NCI-H2227 treated with DMSO at 0.1 percent for 48 hours (cell line): Measurements from ENCODE around the gene TRIM17.
A peak's percentile ranks its signal among the peaks of the same experiment; 100 is the strongest.
"Not testable (repeated sequence)": the region's sequence is repeated elsewhere in the genome, so short reads cannot be mapped to it uniquely, and the experiment has no call there.

Experiments used
- DNase-seq: peaks from one replicate; lab custom pipeline; 2025; lab: John Stamatoyannopoulos, UW

Gene TRIM17

DNA sequence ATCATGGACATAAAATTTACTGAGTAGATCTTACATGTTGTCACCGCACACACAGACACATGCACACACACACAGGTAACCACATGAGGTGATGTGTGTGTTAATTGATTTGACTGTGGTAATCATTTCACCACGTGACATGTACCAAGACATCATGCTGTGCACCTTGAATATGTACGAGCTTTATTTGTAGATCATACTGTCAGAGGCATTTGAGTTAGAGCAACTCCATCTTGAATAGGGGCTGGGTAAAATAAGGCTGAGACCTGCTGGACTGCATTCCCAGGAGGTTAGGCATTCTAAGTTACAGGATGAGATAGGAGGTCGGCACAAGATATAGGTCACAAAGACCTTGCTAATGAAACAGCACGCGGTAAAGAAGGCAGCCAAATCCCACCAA is 31.7 kb upstream of the TRIM17 start:
- no peak for DNase-seq

DNA sequence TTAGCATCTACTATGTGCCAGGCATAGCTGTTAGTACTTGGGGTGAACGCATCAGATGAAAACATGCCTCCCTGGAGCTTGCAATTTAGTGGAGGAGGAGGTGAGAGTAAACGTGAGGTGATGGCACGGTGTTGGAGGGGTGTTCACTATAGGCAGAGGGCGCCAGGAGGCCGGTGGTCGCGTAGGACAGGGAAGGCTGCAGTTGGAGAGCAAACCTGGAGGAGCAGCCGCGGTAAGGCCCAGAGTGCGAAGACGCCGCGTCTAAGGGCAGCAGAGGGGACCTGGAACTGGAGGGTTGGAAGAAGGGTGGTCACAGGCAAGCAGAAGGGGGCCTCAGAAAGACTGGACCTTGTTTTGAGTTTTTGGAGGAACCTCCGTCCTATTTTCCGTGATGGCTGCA is 30.2 kb upstream of the TRIM17 start:
- no peak for DNase-seq

- DNase-seq = peak; percentile 40
These were observed 29.4 kb upstream of the TRIM17 start for GRCh38 chr1:228445843-228446650.

- DNase-seq = no peak
These were observed 28.8 kb upstream of the TRIM17 start for GRCh38 chr1:228445490-228445842.

- no peak for DNase-seq
These were observed 26.7 kb upstream of the TRIM17 start for GRCh38 chr1:228443395-228443794.

DNA sequence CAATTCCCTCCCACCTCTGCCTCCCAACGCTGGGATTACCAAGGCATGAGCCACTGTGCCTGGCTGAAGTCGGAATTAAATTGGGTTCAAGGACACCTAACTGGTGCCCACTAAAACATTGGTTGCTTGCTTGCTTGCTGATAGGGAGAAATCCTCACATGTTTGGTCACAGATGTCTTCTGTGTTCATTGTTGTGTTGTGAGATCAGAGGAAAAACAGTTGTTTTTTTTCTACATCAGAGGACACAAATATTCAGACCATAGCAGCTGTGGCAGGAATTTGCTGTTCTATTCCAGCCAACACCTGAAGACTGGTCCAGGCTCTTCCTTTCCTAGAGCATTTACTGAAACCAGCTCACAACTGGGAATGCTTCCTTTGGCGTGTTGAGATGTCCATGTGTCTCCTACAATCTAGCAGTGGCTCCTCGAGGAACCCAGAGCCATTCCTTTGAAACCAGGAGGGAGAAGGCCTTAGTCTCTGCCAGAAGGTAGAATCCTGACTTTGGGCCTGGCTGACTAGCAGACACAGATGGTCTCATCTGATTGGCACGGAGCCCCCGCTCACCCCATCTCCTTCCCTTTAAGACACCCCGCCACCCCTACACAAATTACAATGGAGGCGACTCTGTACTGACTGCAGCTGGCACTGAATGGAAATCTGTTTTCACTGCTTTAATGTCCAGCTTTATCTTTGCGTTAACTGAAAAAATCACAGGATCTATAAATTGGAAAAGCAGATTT is 24.3 kb upstream of the TRIM17 start:
- no peak for DNase-seq

DNA sequence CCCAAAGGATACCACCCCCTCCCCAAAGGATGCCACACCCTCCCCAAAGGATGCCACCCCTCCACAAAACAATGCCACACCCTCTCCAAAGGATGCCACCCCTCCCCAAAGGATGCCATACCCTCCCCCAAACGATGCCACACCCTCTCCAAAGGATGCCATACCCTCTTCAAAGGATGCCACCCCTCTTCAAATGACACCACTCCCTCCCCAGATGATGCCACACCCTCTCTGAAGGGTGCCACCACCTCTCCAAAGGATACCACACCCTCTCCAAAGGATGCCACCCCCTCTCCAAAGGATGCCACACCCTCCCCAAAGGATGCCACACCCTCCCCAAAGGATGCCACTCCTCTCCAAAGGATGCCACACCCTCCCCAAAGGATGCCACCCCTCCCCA is 21.6 kb upstream of the TRIM17 start:
- DNase-seq = no peak

- DNase-seq = no peak
These were observed 20.8 kb upstream of the TRIM17 start for GRCh38 chr1:228437424-228437962.

- DNase-seq = no peak
These were observed 18.0 kb upstream of the TRIM17 start for GRCh38 chr1:228434689-228435088.

DNA sequence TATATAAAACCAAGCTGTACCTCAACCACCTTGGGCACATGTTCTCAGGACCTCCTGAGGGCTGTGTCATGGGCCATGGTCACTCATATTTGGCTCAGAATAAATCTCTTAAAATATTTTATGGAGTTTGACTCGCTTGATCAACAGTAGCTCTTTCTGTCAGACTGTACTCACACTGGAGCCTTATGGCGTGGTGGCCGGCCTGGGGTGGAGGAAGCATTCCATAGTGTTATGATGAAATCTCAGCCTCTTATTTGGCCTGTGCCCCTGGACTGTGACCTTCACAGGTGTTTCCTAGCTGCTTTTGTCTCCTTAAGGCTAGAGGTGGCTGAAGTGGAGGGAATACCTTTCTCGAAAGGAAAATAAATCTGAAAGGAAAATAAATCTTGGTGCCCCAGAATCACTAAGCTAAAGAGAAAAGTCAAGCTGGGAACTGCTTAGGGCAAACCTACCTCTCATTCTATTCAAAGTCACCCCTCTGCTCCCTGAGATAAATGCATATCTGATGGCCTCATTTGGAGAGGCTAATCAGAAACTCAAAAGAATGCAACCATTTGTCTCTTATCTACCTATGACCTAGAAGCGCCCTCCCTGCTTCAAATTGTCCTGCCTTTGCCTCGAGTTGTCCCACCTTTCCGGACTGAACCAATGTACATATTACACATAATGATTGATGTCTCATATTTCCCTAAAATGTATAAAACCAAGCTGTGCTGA is 16.8 kb upstream of the TRIM17 start:
- DNase-seq = not testable (repeated sequence)

- DNase-seq = no peak
These were observed 13.6 kb upstream of the TRIM17 start for GRCh38 chr1:228430243-228430642.

DNA sequence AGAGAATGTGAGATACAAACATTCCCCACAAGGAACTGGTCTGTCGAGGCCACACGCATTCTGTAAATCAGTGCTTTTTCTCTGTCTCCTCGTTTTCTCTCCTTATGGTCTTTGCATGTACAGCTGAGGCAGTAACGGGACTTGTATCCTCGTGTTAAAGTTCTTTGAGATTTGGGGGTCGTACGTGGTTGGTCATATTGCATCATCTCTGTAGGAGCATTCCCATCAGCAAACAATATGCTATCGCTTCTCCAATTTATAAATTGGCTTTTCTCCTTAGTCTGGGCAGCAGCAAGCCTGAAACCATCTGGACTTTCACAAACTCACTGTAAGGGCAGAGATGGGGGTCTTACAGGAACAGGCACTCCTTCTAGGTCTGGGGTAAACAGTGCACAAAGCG is 13.0 kb upstream of the TRIM17 start:
- DNase-seq = no peak

GRCh38 chr1:228429007-228429406 is 12.3 kb upstream of the TRIM17 start:
- DNase-seq = no peak

GRCh38 chr1:228428412-228428811 is 11.8 kb upstream of the TRIM17 start:
- DNase-seq = no peak

DNA sequence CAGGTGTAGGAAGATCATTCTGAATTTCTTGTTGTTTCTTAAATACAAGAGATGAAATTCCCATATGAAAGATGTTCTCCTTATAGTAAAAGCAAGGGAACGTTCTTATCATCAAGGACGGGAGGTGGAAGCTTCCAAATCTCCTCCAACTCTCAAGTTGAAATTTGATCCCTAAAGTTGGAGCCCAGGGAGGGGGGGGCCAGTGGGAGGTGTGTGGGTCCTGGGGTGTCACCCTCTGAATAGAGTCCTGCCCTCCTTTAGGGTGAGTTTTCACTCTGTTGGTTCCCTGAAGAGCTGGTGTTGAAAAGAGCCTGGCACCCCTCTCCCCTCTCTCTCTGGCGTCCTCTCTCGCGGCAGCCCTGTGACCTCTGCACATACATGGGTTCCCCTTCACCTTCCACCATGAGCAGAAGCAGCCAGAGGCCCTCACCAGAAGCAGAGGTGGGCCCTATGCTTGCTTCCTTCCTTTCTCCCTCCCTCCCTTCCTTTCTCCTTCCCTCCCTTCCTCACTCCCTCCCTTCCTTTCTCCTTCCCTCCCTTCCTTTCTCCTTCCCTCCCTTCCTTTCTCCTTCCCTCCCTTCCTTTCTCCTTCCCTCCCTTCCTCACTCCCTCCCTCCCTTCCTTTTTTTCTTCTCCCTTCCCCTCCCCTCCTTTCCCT is 10.0 kb upstream of the TRIM17 start:
- DNase-seq = no peak

- DNase-seq = no peak
These were observed 8.3 kb upstream of the TRIM17 start for GRCh38 chr1:228424685-228425660.

DNA sequence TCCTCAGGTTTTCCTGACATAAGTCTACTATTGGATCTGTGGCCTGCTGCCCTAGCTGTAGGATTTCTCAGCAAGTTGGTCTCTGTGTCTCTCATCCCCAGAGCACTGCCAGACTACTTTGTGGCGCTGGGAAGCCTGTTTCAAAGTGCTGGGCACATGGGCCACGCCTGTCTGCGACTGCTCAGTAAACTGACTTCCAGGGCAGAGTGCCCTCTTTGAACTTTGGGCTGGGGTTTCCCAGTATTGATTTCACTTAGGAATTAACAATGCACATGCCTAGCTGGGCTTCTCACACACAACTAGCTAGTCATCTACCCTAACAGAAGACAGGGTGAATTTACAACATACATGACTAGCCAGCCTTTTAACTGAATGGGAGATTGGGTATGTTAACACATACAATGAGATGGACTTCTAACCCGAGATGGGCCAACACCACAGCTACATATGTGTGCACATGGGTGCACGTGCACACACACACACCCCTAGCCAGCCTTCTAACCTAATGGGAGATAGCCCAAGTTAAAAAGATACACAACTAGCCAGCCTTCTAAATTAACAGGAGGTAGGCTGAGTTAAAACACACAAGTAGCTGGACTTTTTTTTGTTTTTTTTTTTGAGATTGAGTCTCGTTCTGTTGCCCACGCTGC is 6.9 kb upstream of the TRIM17 start:
- DNase-seq = no peak

DNA sequence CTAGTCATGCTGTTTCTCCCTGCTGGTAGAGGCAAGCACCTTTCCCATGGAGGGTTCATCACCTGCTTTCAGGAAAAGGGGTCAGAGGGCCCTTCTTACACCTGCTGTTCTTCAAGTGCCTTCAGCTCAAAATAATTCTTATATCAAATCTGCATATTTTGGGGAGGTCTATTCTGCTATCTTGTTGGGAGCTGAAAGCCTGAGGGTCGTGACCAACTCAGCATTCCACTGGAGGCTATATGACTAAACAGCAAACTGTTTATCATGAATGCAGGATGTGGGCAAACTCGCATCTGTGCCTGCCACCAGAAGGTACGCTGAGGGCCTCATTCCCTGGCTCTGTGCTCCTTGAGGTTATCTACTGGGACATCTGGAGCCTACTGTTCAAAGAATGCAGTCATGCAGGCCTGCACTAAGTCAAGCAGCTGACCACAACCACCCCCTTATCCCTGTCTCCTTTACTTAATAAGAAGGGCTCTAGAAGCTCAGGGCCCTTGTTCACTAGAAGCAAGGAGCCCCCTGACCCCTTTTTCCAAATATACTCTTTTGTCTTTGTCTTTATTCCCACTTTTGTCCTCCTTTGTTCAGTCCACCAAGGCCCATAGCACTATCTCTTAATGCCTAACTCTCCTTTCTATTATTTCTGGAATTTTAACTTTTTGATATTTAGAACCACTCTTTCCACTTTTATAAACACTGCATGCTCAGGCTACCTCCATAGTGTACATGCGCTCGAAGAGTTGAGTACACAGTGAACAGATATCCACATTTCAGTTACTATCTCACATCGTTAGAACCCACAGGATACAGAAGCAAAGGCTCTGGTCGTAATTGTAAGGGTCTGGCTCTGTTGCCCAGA is 4.5 kb upstream of the TRIM17 start:
- no peak for DNase-seq

DNA sequence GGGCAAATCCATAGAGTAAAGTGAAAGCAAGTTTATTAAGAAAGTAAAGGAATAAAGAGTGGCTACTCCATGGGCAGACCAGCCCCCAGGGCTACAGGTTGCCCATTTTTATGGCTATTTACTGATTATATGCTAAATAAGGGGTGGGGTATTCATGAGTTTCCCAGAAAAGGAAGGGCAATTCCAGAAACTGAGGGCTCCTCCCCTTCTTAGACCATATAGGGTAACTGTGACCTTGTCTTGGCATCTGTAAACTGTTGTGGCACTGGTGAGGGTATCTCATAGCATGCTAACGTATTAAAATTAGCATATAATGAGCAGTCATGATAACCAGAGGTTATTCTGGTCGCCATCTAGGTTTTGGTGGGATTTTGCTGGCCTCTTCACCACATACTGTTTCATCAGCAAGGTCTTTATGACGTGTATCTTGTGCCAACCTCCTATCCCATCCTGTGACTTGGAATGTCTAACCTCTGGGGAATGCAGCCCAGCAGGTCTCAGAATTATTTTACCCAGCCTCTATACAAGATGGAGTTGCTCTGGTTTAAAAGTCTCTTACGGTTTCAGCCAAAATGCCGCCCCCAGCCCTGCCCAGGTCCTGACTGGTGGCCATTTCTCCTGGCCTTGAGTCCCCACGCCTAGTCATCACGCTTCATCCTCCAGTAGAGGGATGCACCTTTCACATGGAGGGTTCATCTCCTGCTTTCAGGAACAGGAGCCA is 982 bp upstream of the TRIM17 start:
- no peak for DNase-seq
